Coronary artery (tissue), 2 donors: ENCODE results near the gene BEND3.

Experiments
- DNase-seq: peaks from one replicate; pipeline ENCODE4 v3.0.0-alpha.2; 2017; ENCODE audit warnings: low spot score
- H3K27ac ChIP-seq, 2 donors: fragments of 200-600 bp; sonication (generic); one replicate each; pipeline ENCODE4 v1.5.1; 2016 to 2019
- H3K4me3 ChIP-seq: fragments of 200-600 bp; sonication (generic); 2 replicates; pipeline ENCODE4 v1.5.1; 2016; ENCODE audit warnings: mild to moderate bottlenecking, moderate library complexity
- CTCF ChIP-seq: fragments of 200-600 bp; sonication (generic); IDR thresholded peaks from one replicate; pipeline ENCODE4 v1.5.1; 2019; ENCODE audit warnings: antibody characterized with exemption

Gene BEND3

GRCh38 chr6:107080036-107080435, 35.3 kb downstream of the BEND3 start:
- Histone ChIP-seq H3K27ac (no peak overlapping the region), H3K4me3 (no peak overlapping the region)
- DNase-seq = no peak
- no peak for TF ChIP-seq CTCF

- no peak for TF ChIP-seq CTCF
- Histone ChIP-seq H3K4me3 (no peak overlapping the region), H3K27ac (no peak overlapping the region)
- no peak for DNase-seq
Measured at GRCh38 chr6:107079429-107079828, 35.9 kb downstream of the BEND3 start.

GRCh38 chr6:107077710-107078109, 37.6 kb downstream of the BEND3 start:
- DNase-seq = no peak
- TF ChIP-seq CTCF = no peak
- Histone ChIP-seq H3K27ac (no peak overlapping the region), H3K4me3 (no peak overlapping the region)

- no peak overlapping the region for H3K27ac ChIP-seq
- no peak overlapping the region for H3K4me3 ChIP-seq
- TF ChIP-seq CTCF = no peak
- no peak for DNase-seq
Measured at GRCh38 chr6:107075951-107076381, 39.3 kb downstream of the BEND3 start.

- no peak for DNase-seq
- H3K27ac ChIP-seq = no peak overlapping the region
- H3K4me3 ChIP-seq = no peak overlapping the region
- no peak for TF ChIP-seq CTCF
Measured at GRCh38 chr6:107070686-107071085, 44.6 kb downstream of the BEND3 start.

GRCh38 chr6:107069631-107070548, 45.4 kb downstream of the BEND3 start:
- no peak for DNase-seq
- TF ChIP-seq CTCF = no peak
- Histone ChIP-seq H3K4me3 (no peak overlapping the region), H3K27ac (no peak overlapping the region)
